GM12878 (cell line): ENCODE data around the gene PLK5. TPM values are rescaled to one million over a fixed set of nuclear protein-coding genes. Genes with fewer than 3 reads are reported as not detected.

Source experiments
- ATAC-seq: fragments of 200-7000 bp; cut with Tn5 transposase; 3 replicates; pipeline ENCODE4 v1.9.1; 2020; ENCODE audit warnings: mild to moderate bottlenecking, moderate library complexity
- Bru-seq: library from RNA; stranded (reverse); fragments of 400-500 nt; gene quantifications from one replicate; lab custom pipeline; 2021; lab: Mats Ljungman, UMichigan
- BruChase-seq, 2 experiments: library from RNA; stranded (reverse); fragments of 400-500 nt; gene quantifications; one replicate each; lab custom pipeline; 2021; lab: Mats Ljungman, UMichigan
- BruUV-seq: library from RNA; stranded (reverse); fragments of 400-500 nt; replicated peaks from 2 replicates; lab custom pipeline; 2021; lab: Mats Ljungman, UMichigan
- CTCF ChIA-PET: fragments of 300-600 bp; sonication (Branson Sonifier 250); formaldehyde crosslinking; extraction: SDS; loops from one replicate; lab custom pipeline; 2021; ENCODE audit warnings: inconsistent platforms; lab: Yijun Ruan, JAX
- POLR2A ChIA-PET: fragments of 350-600 bp; formaldehyde crosslinking; extraction: SDS; loops from one replicate; lab custom pipeline; 2021; ENCODE audit warnings: inconsistent platforms; lab: Charles Lee
- RAD21 ChIA-PET: fragments of 300-600 bp; sonication (Branson Sonifier 250); formaldehyde crosslinking; loops from one replicate; lab custom pipeline; 2023; ENCODE audit warnings: antibody characterized with exemption; ENCODE audit not compliant: unreplicated experiment; lab: Charles Lee
- SMC1A ChIA-PET: fragments of 300-600 bp; sonication (Branson Sonifier 250); formaldehyde crosslinking; loops from one replicate; lab custom pipeline; 2023; ENCODE audit not compliant: unreplicated experiment, uncharacterized antibody; lab: Charles Lee
- DNase-seq: peaks from one replicate; pipeline ENCODE4 v3.0.0-alpha.2; 2011; ENCODE audit warnings: low read depth, low spot score
- FAIRE-seq: peaks from 3 replicates; lab custom pipeline; 2011; peaks lifted over from hg19 to GRCh38; lab: Jason Lieb, UNC
- H2AFZ ChIP-seq: 2 replicates; pipeline ENCODE4 v1.6.0; 2011; ENCODE audit warnings: low read depth, low read length, control low read depth; ENCODE audit not compliant: control insufficient read depth
- H3K27ac ChIP-seq: 2 replicates; pipeline ENCODE4 v1.5.1; 2011; ENCODE audit warnings: control low read depth; ENCODE audit not compliant: control insufficient read depth, insufficient read depth
- H3K27me3 ChIP-seq, 2 experiments: replicated peaks in 1 of 2; 2 replicates each; pipeline versions ENCODE4 v1.6.0 to v1.6.1; 2011; ENCODE audit warnings: low read length in 1 of 2; ENCODE audit not compliant: control insufficient read depth in 2 of 2, insufficient read depth in 2 of 2
- H3K36me3 ChIP-seq, 2 experiments: 2 replicates each; pipeline ENCODE4 v1.5.1; 2011; ENCODE audit warnings: low read length in 1 of 2; ENCODE audit not compliant: control insufficient read depth in 2 of 2, insufficient read depth in 2 of 2
- H3K4me1 ChIP-seq: 2 replicates; pipeline ENCODE4 v1.6.1; 2011; ENCODE audit warnings: mild to moderate bottlenecking, low read length, moderate library complexity, mixed read lengths; ENCODE audit not compliant: control insufficient read depth, insufficient read depth
- H3K4me2 ChIP-seq: 2 replicates; pipeline ENCODE4 v1.6.0; 2011; ENCODE audit warnings: control low read depth; ENCODE audit not compliant: control insufficient read depth, insufficient read depth
- H3K4me3 ChIP-seq: fragments of 200-600 bp; sonication (generic); 2 replicates; pipeline ENCODE4 v1.5.1; 2016
- H3K79me2 ChIP-seq: 2 replicates; pipeline ENCODE4 v1.6.0; 2011; ENCODE audit warnings: low read length; ENCODE audit not compliant: control insufficient read depth, insufficient read depth
- H3K9ac ChIP-seq: 2 replicates; pipeline ENCODE4 v1.8.0; 2011; ENCODE audit warnings: low read length, control low read depth, mixed read lengths; ENCODE audit not compliant: control insufficient read depth, insufficient read depth
- H3K9me3 ChIP-seq: replicated peaks from 3 replicates; pipeline ENCODE4 v1.5.1; 2011; ENCODE audit warnings: mild to moderate bottlenecking, low read length; ENCODE audit not compliant: control insufficient read depth, insufficient read depth
- H4K20me1 ChIP-seq: 2 replicates; pipeline ENCODE4 v1.6.0; 2011; ENCODE audit not compliant: control insufficient read depth, insufficient read depth
- CHD1 ChIP-seq: IDR thresholded peaks from 2 replicates; pipeline ENCODE4 v1.6.1; 2012; ENCODE audit warnings: low read depth, low read length, improper control_type of control experiment
- EZH2 ChIP-seq: IDR thresholded peaks from 2 replicates; pipeline ENCODE4 v1.6.1; 2012; ENCODE audit warnings: low read depth, mild to moderate bottlenecking, control low read depth, inconsistent platforms, low read length, borderline replicate concordance; ENCODE audit not compliant: control insufficient read depth
- GATAD2B ChIP-seq: fragments of 450-650 bp; conservative IDR thresholded peaks from 2 replicates; pipeline ENCODE4 v1.6.1; 2017; ENCODE audit warnings: low read depth, mild to moderate bottlenecking, moderate library complexity
- NFYB ChIP-seq: IDR thresholded peaks from 2 replicates; pipeline ENCODE4 v1.6.1; 2011; ENCODE audit warnings: low read depth, mild to moderate bottlenecking, low read length, improper control_type of control experiment, moderate library complexity; ENCODE audit not compliant: insufficient read depth
- WGBS: methylation state at CpG from one replicate; pipeline ENCODE4 v1.1.6; 2016; ENCODE audit warnings: low lambda C conversion rate; ENCODE audit not compliant: insufficient replicate concordance, insufficient coverage; ENCODE audit errors: missing lambda C conversion rate; 5-methylcytosine and 5-hydroxymethylcytosine counted together
- in situ Hi-C: fragments of 300-500 bp; cut with MboI; formaldehyde crosslinking; loops from 9 replicates; pipeline ENCODE4 v1.14.3; 2018; ENCODE audit warnings: mixed read lengths
- intact Hi-C: fragments of 100-400 bp; cut with micrococcal nuclease; formaldehyde crosslinking; loops from one replicate; pipeline ENCODE4 v1.14.2; 2022; ENCODE audit not compliant: unreplicated experiment
- long read RNA-seq, 2 experiments: library from polyadenylated mRNA; unstranded; transcript quantifications; one replicate each; pipeline ENCODE4 v2.0.0, GENCODE V29; 2019 to 2020
- polyA minus RNA-seq, 3 experiments: library from RNA; depleted of rRNA, polyadenylated mRNA; stranded (reverse); fragments of >200 nt; gene quantifications; 2 replicates each; pipeline ENCODE4 v1.2.3, GENCODE V29; 2011
- polyA plus RNA-seq, 11 experiments: library from polyadenylated mRNA; depleted of rRNA in 4 of 11; unstranded in 6 of 11; stranded (reverse) in 5 of 11; fragments of >200 nt; fragmentation: Nextera tagmentation in 4 of 11; fragmentation: Illumina TruSeq in 1 of 11; extraction: Ambion mirVana in 4 of 11; extraction: Trizol in 1 of 11; gene quantifications; 1 replicate in 1 of 11; 2 replicates in 10 of 11; pipeline versions ENCODE4 v1.2.1 to v1.2.3, GENCODE V29; 2011 to 2016; ENCODE audit warnings: inconsistent platforms in 2 of 11, missing spikeins in 2 of 11, low read depth in 1 of 11
- total RNA-seq, 4 experiments: library from RNA; depleted of rRNA in 3 of 4; stranded (reverse); fragments of >200 nt in 3 of 4; fragmentation: Illumina TruSeq in 1 of 4; extraction: Trizol in 1 of 4; gene quantifications; 2 replicates each; pipeline versions ENCODE4 v1.2.1 to v1.2.3, GENCODE V29; 2013 to 2021
- TF ChIP-seq, protein P1 (sequence below): fragments of 450-650 bp; IDR thresholded peaks from 2 replicates; pipeline ENCODE4 v1.6.1; 2016; ENCODE audit warnings: mild to moderate bottlenecking, moderate library complexity, borderline replicate concordance
- TF ChIP-seq, protein P2 (sequence below): IDR thresholded peaks from 2 replicates; pipeline ENCODE4 v1.6.1; 2011; ENCODE audit warnings: mild to moderate bottlenecking, low read depth, low read length, moderate library complexity; ENCODE audit not compliant: insufficient replicate concordance
- TF ChIP-seq, protein P3 (sequence below): IDR thresholded peaks from 2 replicates; pipeline ENCODE4 v1.6.1; 2011; ENCODE audit warnings: borderline replicate concordance, low read depth, mild to moderate bottlenecking, moderate library complexity, low read length; ENCODE audit not compliant: insufficient read depth, poor library complexity, severe bottlenecking
- TF ChIP-seq, protein P4 (sequence below): fragments of 450-650 bp; IDR thresholded peaks from 2 replicates; pipeline ENCODE4 v1.6.1; 2017; ENCODE audit warnings: borderline replicate concordance

Gene PLK5, protein sequence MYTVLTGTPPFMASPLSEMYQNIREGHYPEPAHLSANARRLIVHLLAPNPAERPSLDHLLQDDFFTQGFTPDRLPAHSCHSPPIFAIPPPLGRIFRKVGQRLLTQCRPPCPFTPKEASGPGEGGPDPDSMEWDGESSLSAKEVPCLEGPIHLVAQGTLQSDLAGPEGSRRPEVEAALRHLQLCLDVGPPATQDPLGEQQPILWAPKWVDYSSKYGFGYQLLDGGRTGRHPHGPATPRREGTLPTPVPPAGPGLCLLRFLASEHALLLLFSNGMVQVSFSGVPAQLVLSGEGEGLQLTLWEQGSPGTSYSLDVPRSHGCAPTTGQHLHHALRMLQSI
- not detected in 2 replicates for total RNA-seq (2013; cell fraction: nucleolus; rRNA removed)
- total RNA-seq (2014; rRNA removed): not detected in 2 replicates
- total RNA-seq (2014; rRNA removed; fragmentation: Illumina TruSeq; extraction: Trizol): not detected in 2 replicates
- 0.13 and 0.51 TPM in 2 replicates for total RNA-seq (2021)
- not detected for polyA plus RNA-seq (2011; ENCODE audit: low read depth)
- polyA plus RNA-seq (2011; rRNA removed): not detected in 2 replicates
- not detected in 2 replicates for polyA plus RNA-seq (2011; cell fraction: cytosol; rRNA removed)
- polyA plus RNA-seq (2011; cell fraction: nucleus; rRNA removed): not detected in 2 replicates
- polyA plus RNA-seq (2012): 0.20 and 0.22 TPM in 2 replicates
- not detected in 2 replicates for polyA plus RNA-seq (2014; fragmentation: Illumina TruSeq; extraction: Trizol)
- polyA plus RNA-seq (2014; fragmentation: Nextera tagmentation; extraction: Ambion mirVana): not detected
- not detected in 2 replicates for polyA plus RNA-seq (2014; rRNA removed)
- not detected for polyA plus RNA-seq (2016; fragmentation: Nextera tagmentation; extraction: Ambion mirVana)
- polyA minus RNA-seq (2011; rRNA and poly(A)+ RNA removed): not detected in 2 replicates
- not detected in 2 replicates for polyA minus RNA-seq (2011; cell fraction: cytosol; rRNA and poly(A)+ RNA removed)
- polyA minus RNA-seq (2011; cell fraction: nucleus; rRNA and poly(A)+ RNA removed): not detected in 2 replicates
- Bru-seq, nascent RNA: not detected
- BruChase-seq, experiment 1, labeled RNA remaining after a 6-hour chase: not detected
- BruChase-seq, experiment 2, labeled RNA remaining after a 2-hour chase: not detected
- long read RNA-seq, experiment 1: 0 reads
- long read RNA-seq, experiment 2: 0 reads

DNA sequence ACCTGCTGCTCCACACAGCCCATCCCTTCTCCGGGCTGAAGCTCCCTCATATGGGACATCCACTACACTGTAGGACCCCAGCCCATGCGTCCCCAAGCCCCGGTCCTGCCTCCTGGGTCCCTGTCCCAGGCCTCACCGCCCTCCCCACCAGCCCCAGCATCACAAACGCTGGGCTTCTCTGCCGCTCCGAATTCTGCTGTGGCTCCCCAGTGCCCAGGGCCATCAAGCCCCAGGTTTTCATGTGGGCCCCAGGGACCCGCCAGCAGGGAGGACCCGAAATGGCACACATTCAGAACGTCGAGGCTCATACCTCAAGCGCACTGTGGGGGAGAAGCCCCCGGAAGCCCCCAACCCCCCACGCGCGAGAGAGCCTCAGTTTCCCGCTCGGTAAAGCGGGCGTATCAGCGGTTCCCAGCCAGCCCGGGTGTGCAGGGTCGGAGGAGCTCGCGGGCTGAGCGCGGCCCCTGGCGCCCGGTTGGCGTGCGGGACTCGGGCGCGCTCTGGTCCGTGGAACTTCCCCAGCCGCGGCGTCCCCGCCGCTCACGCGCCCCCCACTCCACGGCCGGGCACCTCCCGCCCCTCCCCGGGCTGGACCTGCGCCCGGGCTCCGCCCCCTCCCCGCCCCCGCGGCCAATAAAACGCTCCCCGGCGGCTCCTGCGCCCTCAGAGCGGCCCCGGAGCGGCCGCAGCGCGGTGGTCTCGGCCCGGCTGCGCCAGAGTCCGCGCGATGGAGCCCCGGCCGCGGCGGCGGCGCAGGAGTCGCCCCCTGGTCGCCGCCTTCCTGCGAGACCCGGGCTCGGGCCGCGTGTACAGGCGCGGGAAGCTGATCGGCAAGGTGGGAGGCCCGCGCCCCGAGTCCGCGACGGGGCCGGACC, at the start of gene PLK5:
TSS of gene PLK5 (plus strand) at position 666 of the 875 bp plus-strand sequence. CDS start 2,920 bp downstream, outside the sequence.
- intact Hi-C loops: no loop called here
- in situ Hi-C loops: no loop called here
- Histone ChIP-seq H3K79me2 (no peaks in the 10 kb centered on the region), H3K4me3 (no peak within 1 kb of the TSS), H4K20me1 (no peaks in the 10 kb centered on the region), H3K9ac (no peak within 1 kb of the TSS), H2AFZ (no peak within 1 kb of the TSS), H3K9me3 (no peaks in the 10 kb centered on the region), H3K27me3 (peaks cover 0 to 2% of the 10 kb centered on the region in 2 experiments; a peak in 3 of 4 replicates), H3K36me3 (no peaks in the 10 kb centered on the region), H3K4me2 (no peak within 1 kb of the TSS), H3K4me1 (no peaks in the 10 kb centered on the region), H3K27ac (no peak within 1 kb of the TSS)
- FAIRE-seq: no peak
- CTCF ChIA-PET: no interaction called here
- RAD21 ChIA-PET: no interaction called here
- no peak for DNase-seq
- POLR2A ChIA-PET: no interaction called here
- no peak for ATAC-seq
- BruUV-seq: no TSS peak
- WGBS: 53% methylated on average over 51 of the region's 92 CpGs
- SMC1A ChIA-PET: no interaction called here
- TF ChIP-seq, protein P1, sequence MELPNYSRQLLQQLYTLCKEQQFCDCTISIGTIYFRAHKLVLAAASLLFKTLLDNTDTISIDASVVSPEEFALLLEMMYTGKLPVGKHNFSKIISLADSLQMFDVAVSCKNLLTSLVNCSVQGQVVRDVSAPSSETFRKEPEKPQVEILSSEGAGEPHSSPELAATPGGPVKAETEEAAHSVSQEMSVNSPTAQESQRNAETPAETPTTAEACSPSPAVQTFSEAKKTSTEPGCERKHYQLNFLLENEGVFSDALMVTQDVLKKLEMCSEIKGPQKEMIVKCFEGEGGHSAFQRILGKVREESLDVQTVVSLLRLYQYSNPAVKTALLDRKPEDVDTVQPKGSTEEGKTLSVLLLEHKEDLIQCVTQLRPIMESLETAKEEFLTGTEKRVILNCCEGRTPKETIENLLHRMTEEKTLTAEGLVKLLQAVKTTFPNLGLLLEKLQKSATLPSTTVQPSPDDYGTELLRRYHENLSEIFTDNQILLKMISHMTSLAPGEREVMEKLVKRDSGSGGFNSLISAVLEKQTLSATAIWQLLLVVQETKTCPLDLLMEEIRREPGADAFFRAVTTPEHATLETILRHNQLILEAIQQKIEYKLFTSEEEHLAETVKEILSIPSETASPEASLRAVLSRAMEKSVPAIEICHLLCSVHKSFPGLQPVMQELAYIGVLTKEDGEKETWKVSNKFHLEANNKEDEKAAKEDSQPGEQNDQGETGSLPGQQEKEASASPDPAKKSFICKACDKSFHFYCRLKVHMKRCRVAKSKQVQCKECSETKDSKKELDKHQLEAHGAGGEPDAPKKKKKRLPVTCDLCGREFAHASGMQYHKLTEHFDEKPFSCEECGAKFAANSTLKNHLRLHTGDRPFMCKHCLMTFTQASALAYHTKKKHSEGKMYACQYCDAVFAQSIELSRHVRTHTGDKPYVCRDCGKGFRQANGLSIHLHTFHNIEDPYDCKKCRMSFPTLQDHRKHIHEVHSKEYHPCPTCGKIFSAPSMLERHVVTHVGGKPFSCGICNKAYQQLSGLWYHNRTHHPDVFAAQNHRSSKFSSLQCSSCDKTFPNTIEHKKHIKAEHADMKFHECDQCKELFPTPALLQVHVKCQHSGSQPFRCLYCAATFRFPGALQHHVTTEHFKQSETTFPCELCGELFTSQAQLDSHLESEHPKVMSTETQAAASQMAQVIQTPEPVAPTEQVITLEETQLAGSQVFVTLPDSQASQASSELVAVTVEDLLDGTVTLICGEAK: no peak
- TF ChIP-seq NFYB (no peak), GATAD2B (no peak), EZH2 (no peak), CHD1 (no peak)
- TF ChIP-seq, protein P2, sequence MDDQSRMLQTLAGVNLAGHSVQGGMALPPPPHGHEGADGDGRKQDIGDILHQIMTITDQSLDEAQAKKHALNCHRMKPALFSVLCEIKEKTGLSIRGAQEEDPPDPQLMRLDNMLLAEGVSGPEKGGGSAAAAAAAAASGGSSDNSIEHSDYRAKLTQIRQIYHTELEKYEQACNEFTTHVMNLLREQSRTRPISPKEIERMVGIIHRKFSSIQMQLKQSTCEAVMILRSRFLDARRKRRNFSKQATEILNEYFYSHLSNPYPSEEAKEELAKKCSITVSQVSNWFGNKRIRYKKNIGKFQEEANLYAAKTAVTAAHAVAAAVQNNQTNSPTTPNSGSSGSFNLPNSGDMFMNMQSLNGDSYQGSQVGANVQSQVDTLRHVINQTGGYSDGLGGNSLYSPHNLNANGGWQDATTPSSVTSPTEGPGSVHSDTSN: no peak
- TF ChIP-seq, protein P3, sequence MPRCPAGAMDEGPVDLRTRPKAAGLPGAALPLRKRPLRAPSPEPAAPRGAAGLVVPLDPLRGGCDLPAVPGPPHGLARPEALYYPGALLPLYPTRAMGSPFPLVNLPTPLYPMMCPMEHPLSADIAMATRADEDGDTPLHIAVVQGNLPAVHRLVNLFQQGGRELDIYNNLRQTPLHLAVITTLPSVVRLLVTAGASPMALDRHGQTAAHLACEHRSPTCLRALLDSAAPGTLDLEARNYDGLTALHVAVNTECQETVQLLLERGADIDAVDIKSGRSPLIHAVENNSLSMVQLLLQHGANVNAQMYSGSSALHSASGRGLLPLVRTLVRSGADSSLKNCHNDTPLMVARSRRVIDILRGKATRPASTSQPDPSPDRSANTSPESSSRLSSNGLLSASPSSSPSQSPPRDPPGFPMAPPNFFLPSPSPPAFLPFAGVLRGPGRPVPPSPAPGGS: no peak
- TF ChIP-seq, protein P4, sequence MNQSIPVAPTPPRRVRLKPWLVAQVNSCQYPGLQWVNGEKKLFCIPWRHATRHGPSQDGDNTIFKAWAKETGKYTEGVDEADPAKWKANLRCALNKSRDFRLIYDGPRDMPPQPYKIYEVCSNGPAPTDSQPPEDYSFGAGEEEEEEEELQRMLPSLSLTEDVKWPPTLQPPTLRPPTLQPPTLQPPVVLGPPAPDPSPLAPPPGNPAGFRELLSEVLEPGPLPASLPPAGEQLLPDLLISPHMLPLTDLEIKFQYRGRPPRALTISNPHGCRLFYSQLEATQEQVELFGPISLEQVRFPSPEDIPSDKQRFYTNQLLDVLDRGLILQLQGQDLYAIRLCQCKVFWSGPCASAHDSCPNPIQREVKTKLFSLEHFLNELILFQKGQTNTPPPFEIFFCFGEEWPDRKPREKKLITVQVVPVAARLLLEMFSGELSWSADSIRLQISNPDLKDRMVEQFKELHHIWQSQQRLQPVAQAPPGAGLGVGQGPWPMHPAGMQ: no peak
